GM18867 (cell line): ENCODE results near the gene CHD2.
"Not testable (repeated sequence)": the region's sequence is repeated elsewhere in the genome, so short reads cannot be mapped to it uniquely, and the experiment has no call there.

ENCODE experiments used
- ATAC-seq: cut with Tn5 transposase; IDR thresholded peaks from one replicate; pipeline ENCODE4 v1.9.1; 2021; ENCODE audit warnings: mild to moderate bottlenecking, moderate library complexity; ENCODE audit not compliant: unreplicated experiment

The CHD2 gene

DNA sequence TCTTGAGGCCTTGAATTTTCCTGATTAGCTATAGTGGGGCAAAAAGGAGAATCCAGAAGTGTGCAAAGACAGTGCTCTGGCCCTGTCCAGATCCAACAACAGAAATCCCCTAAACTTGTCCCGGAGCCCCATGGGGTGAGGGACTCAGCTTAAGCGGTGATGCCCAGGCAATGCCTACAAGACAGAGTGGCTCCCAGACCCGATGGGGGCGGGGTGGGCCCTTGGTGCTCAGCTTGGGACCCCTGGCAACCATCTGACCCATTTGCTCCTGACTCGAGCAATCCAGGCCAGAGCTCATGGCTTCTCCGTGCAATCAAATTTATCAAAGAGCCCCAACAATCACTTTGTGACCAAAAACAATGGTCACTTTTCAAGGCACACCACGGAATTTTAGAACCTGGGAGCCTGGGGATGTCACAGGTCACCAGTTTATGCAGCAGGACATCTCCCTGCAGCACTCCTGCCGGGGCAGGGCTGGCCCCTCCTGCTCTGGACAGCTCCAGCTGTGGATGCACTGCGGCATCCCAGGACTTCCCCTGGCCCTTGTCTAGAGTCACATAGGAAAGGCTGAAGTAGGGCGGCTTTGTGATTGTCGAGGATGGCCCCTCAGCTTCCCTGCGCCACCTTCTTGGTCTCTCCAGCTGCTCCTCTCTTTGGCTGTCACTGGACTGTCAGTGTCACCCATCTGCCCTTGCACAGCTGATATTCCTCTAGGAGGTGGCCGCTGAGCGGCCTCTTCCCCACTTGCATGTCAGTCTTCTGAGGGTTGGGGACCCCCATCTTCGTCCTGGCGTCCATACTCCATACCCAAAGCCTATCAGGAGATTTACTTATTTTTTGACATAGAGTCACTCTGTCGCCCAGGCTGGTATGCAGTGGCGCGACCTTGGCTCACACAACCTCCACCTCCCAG lies 160.5 kb downstream of the CHD2 start:
- no peak for ATAC-seq

DNA sequence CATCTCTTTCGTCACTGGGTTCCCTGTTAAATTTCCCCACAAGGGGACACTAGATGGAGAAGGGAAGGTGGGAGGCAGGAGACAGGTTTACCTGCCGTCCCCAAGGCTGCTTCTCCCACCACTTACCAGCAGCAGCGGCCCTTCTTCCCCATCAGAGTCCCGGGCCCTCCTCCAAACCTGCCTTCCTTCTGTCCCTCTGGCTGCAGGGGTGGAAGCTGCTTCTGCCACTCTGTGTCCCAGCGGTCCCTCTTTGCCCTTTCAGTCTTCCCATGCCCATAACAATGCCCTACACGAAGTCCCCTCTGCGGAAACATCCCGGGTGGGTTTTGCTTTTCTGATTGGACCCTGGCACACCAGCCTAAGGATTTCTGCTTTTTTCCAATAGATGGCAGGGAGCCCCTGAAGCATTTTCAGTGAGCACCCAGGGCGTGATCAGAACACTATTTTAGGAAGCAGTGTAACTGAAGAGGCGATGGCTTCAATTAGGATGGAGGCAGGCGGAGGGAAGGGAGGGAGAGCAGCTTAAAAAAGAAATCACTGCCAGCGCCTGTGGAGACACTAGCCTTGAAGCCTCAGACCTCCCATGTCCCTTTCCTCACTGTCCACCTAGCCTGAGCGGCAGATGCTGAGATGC lies 162.6 kb downstream of the CHD2 start:
- not testable (repeated sequence) for ATAC-seq

DNA sequence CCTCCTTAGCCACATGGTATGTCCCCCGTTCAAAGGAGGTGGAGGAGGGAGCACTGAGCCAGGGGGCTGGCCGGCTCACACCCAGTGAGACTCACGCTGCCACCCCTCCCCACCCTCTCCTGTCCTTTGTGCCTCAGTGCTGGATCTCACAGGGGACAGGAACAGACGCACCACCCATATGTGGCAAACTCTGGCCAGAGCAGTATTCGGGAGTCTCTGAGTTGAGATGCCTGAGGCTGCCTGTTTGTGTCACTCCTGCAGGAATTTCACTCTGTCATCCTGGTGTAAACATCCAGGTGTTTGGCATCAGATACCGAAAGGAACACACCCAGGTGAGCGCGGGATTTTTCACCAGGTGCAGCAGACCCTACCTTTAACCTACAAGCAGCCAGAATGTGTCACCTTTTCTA lies 163.1 kb downstream of the CHD2 start:
- ATAC-seq: no peak

DNA sequence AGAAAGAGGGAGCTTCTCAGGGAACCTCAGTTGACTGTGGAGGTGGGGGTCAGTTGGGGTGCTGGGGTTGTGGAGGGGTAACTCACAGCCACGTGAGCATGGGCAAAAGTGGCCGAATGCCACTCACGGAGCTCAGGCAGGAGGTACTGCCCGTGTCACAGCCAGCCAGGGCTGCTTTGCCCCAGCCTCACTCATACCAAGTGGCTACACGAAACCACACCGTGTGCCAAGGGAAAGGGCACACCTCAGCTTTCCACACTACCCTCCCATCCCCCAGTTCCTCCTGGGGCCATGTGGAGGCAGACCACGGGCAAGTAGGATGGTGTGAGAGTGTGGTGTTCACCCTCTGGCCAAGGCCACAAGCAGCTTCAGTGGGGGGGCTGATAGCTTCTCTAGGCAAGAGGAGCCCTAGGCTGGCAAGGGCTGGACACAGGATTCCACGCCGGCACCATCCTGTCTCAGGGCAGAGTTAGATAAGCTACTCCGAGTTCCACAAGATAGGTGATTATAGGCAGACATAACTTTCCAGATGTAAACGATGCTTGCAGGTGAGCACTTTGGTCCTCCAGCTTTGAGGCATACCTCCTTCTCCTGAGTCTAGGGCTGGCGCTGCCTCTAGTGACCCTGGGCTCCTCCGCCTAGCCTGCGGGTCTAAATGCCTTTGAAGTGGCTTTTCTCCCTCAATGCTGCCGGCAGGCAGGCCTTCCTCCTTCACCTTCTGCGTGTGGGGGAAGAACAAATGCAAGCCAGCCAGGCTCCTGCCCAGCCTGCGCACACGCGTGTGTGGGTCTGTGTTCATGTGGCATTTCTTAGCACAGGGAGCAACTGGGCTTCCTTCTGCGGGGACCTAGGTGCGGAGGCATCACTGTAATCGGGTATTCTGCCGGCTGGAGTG lies 163.9 kb downstream of the CHD2 start:
- no peak for ATAC-seq

DNA sequence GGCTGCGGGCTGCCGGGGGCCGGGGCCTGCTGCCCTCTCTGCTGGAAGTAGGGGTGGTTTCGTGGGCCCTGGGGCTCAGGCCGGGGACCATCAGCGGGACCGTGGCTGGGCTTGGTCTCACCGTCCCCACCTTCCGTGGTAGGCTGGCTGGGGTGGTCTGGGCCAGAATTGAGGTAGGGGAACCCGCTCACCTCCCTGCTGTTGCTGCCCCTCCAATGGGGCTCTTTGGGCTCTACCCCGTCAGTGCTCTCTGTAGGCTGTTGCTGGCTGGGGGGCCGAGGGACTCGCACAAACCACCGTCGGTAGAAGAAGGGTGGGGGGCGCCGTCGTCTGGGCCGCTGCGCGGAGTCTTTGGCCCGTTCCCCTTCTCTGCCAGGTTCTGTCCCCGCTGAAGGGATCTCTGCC lies 165.5 kb downstream of the CHD2 start:
- no peak for ATAC-seq

DNA sequence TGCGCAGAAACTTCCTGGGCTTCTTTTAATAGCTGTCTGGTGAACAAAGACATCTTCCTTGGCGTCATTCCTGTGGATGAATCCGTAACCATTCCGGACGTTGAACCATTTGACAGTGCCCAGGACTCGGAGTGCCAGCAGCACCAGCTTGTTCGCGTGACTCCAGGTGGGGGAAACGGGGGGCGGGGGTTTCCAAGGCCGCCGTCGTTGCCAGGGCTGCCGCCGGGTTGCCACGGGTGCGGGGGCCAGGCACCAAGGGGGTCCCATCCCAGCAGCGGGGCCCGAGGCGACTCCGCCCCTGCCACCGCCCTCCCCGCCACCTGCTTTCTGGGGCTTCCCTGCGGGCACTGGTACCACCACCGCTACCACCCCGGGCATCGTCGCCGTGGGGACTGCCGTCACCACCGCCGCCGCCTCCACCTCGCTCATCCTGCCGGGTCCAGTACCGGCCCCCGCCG lies 166.1 kb downstream of the CHD2 start:
- ATAC-seq: no peak

DNA sequence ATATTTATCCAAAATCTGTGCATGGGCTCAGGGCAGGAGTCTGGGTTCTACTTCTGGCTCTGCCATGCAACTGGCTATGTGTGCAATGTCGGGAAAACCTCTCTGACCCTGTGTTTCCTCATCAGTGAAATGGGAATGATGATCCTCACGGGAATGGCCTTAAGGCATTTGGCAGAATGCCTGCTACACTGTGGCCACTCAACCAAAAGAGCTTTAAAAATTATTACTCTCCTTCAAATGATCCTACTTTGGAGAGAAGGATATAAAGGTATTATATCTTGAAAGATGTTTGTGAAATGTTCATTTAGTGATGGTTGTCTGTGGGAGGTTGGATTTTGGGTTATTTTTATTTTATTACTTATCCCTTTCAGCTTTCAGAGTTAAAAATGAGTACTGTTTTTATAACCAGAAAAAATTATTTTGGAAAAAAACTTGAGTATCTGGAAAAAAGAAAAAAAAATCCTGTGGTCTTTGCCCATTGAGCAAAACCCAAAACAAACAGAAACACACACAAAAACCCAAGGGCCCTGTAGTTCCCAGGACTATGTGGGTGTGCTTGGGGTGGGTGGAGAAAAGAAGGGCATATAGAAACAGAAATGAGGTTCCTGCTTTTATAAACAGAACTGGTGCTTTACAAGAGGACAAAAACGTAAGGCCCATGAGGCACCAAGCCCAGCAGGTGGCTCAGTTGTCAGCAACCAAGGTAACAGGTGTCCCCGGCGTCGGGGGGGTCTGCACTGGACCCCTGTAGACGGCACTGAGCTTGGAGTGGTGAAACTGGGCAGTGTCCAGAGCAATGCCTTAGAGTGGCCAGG lies 166.9 kb downstream of the CHD2 start:
- ATAC-seq: no peak

DNA sequence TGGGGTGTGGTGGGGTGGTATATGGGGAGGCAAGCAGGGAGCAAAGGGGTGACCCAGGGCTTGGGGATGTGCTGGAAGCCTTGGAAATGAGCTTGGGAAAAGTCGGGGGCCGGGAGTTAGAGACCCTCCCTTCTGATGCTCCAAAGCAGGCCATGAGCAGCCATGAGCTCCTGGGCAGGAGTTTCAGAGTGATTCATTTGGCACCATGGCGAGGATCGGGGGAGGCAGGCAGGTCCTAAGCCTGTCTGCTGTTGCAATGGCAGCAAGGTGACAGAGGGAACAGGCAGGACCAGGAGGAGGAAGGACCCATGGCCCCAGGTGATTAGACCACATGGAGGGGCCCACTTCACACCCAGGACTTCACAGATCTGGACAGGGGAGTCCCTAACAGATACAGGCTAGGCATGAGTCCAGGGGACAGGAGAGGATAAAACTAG lies 167.5 kb downstream of the CHD2 start:
- no peak for ATAC-seq

DNA sequence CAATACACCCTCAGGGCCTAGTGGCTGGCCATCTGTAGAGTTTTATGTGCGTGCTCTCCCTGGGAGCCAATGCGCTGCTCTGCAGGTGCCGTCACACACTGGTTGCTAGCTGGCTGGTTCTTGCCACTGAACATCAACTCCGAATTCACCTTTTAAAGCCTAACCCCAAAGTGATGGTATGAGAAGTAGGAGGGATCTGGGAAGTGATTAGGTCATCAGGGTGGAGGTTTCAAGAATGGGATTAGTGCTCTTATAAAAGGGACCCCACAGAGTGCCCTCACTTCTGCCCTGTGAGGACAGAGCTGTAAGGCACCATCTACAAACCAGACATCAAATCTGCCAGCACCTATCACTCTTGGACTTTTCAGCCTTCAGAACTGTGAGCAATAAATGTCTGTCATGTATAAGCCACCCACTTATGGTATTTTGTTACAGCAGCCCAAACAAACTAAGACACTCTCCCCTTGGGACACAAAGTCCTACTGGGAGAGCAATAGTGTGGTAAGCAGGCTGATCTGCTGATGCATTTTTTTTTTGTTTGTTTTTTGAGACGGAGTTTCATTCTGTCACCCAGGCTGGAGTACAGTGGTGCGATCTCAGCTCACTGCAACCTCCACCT lies 168.6 kb downstream of the CHD2 start:
- ATAC-seq: no peak

DNA sequence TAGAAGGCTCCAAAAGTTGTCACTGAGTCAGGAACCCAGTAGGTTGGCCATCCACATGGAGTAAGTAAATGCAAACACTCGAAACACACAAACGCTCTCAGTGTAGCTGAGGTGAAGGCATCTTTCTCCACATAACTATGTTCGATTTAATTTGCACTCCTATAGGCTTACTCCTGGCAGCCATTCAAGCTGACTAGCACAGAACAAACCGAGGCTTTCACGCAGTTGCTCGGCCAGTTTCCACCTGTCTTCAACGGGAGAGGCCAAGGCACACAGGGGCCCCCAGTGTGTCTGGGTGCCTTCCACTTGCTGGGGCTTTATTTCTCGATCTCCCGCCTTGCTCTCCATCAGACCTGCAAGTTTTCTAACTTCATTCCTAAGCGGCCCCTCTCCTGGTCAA lies 170.0 kb downstream of the CHD2 start:
- ATAC-seq: no peak

DNA sequence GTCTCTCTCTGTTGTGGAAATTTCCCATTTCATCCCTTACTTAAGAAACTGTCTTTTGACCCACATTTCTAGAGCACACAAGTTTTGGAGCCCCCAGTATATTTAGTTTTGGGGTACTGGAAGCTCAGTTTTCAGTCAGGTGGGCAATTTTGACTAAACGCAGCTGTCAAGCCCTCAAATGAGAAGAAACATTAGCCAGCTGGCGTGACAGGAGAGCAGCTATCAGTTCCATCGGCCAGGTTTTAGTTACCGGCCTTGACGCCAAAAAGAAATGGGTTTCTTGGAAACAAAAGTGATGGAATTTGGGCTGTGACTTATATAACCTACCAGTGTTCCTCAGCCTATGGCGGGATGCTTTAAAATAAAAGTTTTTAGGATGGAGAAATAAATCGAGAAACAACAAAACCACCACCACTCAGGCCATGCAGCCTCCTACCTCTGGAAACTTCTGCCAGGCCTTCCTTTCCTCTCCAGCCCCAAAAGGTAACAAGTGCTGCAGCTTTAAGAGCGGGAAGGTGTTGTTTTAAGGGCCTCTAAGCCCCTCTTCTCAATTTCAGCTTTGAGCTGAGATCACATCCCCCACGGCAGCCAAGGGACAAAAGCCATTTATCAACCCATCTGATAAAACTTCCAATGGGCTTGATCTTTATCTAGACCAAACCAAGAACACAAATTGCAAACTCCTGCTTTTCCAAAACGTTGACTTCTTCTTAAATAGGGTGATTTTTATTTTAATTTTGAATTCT lies 170.6 kb downstream of the CHD2 start:
- no peak for ATAC-seq

DNA sequence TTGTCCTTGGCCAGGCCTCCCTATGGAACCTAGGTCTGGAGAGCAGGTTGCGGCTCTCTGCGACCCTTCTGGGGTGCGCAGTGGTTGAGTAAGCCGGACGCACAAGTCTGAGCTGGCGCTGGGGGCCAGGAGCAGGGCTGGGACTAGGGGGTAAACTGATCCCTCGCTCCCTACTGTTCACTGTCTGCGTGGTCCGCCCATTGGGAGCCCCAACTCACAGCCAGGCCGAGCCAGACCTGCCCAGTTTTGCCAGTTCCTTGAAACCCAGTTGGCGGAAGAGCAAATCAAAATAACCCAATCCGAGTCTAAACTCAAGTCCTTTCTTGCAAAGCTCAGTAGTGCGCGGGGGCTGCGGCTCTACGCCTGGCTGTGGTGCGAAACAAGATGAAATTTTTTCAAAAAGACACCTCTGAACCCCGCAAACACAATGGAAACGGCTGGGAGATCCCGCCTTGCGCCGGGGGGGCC lies 171.4 kb downstream of the CHD2 start:
- ATAC-seq: no peak

DNA sequence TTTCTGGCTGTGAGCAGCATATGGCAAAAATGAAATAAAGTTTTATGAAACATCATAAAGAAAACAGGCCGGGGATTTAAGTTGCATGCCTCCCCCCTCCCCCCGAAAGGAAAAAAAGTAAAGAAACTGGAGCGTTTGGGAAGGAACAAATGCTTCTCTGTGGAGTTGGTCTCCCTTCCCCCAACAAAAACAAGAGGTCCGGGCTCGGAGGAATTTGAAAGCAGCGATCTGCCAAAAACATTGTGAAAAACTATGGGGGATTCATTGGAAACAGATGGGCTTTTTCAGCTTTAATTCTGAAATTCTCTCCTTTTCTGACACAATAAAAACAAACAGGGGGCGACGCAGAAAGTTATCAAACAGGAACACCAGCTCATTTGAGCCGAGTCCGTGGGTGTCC lies 171.9 kb downstream of the CHD2 start:
- ATAC-seq: no peak

DNA sequence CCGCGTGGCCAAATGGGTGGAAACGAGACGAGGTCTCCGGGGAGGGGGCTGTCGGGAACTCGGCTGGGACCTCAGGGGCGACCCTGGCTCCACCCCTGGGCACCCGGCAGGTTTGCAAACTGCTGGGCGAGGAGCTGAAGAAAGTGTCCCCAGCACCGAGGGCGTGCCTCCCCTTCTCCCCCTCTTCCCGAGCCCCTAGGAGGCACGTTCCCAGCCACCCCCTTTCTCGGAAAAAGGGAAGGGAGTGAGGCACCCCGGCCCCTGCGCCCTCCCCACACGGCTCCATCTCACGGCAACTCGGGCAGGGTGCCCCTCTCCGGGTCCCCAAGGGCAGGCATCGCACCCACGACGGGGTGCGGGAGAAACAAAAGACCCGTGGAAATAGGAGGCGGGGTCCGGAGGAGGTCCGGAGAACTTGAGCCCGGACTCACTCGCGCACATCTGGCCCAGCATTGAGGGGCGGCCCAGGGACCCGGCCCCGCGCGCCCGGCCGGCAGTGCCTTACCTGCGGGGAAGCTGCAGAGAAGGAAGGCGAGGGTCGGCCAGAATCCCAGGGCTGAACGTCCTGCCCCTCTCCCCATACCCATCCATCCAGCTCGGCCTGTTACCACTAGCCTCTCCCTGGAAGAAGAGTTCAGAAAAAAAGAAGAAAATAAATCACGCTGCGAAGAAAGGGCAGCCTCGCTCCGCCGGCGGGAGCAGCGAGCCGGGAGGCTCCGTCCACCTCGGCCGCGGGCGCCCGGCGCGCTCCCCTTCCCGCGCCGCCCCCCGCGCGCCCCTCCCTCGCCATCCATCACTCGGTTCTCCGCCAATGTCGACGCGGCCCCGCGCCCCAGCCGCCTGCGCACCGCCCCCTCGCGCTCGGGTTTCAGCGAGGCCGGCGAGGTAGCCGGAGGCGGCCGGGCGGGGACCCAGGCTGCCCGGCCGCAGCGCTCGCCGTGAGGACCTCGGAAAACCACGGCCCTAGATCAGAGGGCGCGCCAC lies 172.6 kb downstream of the CHD2 start:
- no peak for ATAC-seq

DNA sequence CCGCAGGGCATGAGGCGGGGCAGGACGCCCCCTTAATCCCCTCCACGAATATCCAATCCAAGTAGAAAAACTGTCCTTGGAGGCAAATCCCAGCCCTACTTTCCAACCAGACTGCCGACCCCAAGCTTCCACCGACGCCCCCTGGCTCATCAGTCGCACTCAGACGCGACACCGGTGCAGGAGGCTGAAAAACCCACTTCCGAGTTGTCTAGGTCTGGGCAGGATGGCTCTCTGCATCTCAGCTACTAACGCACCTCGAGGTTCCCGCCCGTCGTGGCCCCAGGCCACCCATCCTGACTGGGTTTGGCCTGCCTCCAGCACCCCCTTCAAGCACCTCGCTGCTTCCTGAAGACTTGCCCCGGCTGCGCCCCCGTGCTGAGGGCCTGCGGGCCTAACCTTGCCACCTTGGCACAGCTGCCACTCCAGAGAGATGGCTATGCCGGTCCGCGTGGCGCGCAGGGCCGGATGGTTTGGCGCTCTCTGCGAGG lies 173.4 kb downstream of the CHD2 start:
- no peak for ATAC-seq

DNA sequence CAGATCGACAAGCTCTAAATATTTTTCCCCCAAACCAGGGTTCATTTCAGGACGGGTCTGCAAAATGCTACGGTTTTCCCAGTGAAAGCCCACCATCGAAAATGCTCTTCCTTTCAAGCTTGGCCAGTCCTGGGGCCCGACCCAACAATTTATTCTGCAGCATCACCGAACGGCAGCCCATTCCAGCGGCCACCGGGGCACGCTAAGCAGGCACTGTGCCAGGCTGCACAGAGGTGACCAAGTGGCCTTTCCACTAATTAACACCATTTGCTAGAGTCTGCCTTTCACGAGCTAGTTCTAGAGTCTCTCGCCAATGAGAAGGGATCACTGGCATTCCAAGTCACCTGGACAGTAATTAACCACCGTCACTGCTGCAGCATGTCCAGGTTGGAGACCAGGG lies 174.5 kb downstream of the CHD2 start:
- ATAC-seq: no peak

DNA sequence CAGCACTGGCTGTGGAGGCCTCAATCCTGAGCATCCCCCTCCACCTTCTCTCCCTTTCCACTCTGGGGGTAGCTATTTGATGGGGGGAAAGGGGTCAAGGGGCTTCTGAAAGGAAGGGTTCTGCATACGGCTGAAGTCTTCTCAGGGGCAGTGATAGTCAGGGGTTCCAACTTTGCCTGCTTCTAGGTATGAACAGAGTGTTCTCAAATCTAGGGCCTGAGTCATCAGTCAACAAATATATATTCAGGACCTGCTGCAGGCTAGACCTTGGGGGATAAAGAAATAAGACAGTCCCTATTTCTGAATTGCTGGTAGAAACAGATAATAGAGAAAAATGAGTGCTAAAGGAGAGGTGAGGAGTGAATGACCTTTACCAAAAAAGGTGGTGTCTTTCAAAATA lies 176.1 kb downstream of the CHD2 start:
- no peak for ATAC-seq

DNA sequence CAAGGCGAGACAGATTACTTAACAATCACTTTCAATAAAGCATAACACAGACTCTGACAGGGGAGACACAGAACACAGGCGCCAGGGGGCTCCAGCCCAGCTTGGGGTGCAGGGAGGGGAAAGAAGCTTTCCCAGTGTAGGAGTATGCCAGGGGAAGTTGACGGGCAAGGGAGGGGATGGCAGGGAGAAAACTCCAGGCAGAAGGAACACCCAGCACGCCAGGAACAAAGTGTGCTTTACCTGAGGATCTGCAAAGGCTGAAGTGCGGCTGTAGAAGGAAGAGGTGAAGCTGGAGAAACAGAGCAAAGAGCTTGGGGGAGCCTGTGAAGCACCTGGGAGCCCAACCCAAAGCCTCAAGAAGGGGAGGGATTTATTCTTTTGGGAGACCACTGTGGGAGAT lies 176.8 kb downstream of the CHD2 start:
- no peak for ATAC-seq
